HEK293 (cell line): Measurements from ENCODE around the gene MTRFR.

ENCODE experiments used
- KLF7 ChIP-seq: fragments of 450-650 bp; formaldehyde crosslinking; IDR thresholded peaks from 2 replicates; pipeline ENCODE4 v1.5.1; 2016; ENCODE audit warnings: missing biosample characterization, missing genetic modification characterization, borderline replicate concordance
- YY1 ChIP-seq: fragments of 450-650 bp; formaldehyde crosslinking; IDR thresholded peaks from 2 replicates; pipeline ENCODE4 v1.5.1; 2018; ENCODE audit warnings: missing biosample characterization, missing genetic modification characterization
- ZNF629 ChIP-seq: fragments of 450-650 bp; formaldehyde crosslinking; IDR thresholded peaks from 2 replicates; pipeline ENCODE4 v1.5.1; 2017; ENCODE audit warnings: missing biosample characterization, missing genetic modification characterization
- TF ChIP-seq, protein P1 (sequence below): fragments of 450-650 bp; formaldehyde crosslinking; IDR thresholded peaks from 2 replicates; pipeline ENCODE4 v1.5.1; 2016; ENCODE audit warnings: missing biosample characterization, missing genetic modification characterization
- TF ChIP-seq, protein P2 (sequence below): fragments of 450-650 bp; formaldehyde crosslinking; IDR thresholded peaks from 2 replicates; pipeline ENCODE4 v1.5.1; 2016; ENCODE audit warnings: missing biosample characterization, missing genetic modification characterization

DNA sequence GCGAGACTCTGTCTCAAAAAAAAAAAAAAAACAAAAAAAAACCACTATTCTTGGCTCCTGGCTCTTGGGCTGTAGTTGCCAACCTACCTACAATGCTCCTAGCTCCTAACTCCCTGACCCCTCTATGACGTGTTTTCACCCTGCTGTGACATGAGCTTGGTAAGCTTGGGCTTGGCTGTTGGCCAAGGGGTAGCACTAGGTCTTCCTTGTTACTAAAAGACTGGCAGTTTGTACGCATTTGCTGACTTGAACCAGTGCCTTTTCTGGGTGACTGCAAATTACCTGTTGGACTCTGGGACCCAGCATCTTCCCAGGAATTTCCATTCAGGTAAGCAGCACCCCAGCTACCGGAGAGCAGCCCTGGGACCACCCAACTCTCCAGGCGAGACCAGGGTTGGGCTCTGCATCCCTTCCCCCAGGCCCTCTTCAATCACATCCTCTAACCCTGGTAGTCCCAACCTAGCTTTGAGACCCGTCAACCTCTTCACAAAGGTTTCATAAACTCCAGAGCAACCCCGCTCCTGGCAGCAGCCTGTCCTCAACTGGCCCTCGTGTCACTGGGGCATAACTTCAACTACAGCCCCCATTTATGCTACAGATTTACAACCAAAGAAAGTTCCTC lies 30.1 kb downstream of the MTRFR start:
- TF ChIP-seq ZNF629 (peak; percentile 89), YY1 (tag by site-specific recombination) (no peak), KLF7 (tag by site-specific recombination) (no peak)
- TF ChIP-seq, protein P1, sequence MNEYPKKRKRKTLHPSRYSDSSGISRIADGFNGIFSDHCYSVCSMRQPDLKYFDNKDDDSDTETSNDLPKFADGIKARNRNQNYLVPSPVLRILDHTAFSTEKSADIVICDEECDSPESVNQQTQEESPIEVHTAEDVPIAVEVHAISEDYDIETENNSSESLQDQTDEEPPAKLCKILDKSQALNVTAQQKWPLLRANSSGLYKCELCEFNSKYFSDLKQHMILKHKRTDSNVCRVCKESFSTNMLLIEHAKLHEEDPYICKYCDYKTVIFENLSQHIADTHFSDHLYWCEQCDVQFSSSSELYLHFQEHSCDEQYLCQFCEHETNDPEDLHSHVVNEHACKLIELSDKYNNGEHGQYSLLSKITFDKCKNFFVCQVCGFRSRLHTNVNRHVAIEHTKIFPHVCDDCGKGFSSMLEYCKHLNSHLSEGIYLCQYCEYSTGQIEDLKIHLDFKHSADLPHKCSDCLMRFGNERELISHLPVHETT (tag by site-specific recombination), result no peak
- TF ChIP-seq, protein P2, sequence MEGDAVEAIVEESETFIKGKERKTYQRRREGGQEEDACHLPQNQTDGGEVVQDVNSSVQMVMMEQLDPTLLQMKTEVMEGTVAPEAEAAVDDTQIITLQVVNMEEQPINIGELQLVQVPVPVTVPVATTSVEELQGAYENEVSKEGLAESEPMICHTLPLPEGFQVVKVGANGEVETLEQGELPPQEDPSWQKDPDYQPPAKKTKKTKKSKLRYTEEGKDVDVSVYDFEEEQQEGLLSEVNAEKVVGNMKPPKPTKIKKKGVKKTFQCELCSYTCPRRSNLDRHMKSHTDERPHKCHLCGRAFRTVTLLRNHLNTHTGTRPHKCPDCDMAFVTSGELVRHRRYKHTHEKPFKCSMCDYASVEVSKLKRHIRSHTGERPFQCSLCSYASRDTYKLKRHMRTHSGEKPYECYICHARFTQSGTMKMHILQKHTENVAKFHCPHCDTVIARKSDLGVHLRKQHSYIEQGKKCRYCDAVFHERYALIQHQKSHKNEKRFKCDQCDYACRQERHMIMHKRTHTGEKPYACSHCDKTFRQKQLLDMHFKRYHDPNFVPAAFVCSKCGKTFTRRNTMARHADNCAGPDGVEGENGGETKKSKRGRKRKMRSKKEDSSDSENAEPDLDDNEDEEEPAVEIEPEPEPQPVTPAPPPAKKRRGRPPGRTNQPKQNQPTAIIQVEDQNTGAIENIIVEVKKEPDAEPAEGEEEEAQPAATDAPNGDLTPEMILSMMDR (tag by site-specific recombination), result no peak
